HEK293 (cell line): Measurements from ENCODE around the gene CEP85.

Experiments used
- CTCF ChIA-PET: fragments of 350-600 bp; formaldehyde crosslinking; extraction: SDS; loops from one replicate; lab custom pipeline; 2021; ENCODE audit warnings: antibody characterized with exemption; lab: Yijun Ruan, JAX
- POLR2A ChIA-PET: fragments of 300-600 bp; formaldehyde crosslinking; extraction: SDS; loops from one replicate; lab custom pipeline; 2020; ENCODE audit warnings: antibody characterized with exemption, inconsistent platforms; lab: Yijun Ruan, JAX
- H3K27ac ChIP-seq: fragments of 200-500 bp; sonication (Bioruptor generic); 2 replicates; pipeline ENCODE4 v1.5.1; 2014; ENCODE audit warnings: low read depth, low read length, control low read depth, inconsistent platforms; ENCODE audit errors: extremely low read depth
- H3K36me3 ChIP-seq, 2 experiments: fragments of 200-500 bp in 1 of 2; sonication (Bioruptor generic) in 1 of 2; 1 replicate in 1 of 2; 2 replicates in 1 of 2; pipeline ENCODE4 v1.5.1; 2014 to 2017; ENCODE audit warnings: inconsistent platforms in 2 of 2, low read length in 2 of 2; ENCODE audit not compliant: control insufficient read depth in 2 of 2, insufficient read depth in 1 of 2
- H3K4me1 ChIP-seq: fragments of 200-500 bp; sonication (Bioruptor generic); 2 replicates; pipeline ENCODE4 v1.5.1; 2014; ENCODE audit warnings: mild to moderate bottlenecking, low read length, inconsistent platforms; ENCODE audit not compliant: control insufficient read depth, insufficient read depth
- H3K4me3 ChIP-seq: 2 replicates; pipeline ENCODE4 v1.5.1; 2011; ENCODE audit warnings: low read depth, mild to moderate bottlenecking, control low read depth, low read length, moderate library complexity
- H3K9me3 ChIP-seq: fragments of 200-500 bp; sonication (Bioruptor generic); 2 replicates; pipeline ENCODE4 v1.5.1; 2014; ENCODE audit warnings: low read depth, low read length, inconsistent platforms; ENCODE audit not compliant: control insufficient read depth, insufficient read depth
- IKZF3 ChIP-seq: fragments of 450-650 bp; IDR thresholded peaks from 2 replicates; pipeline ENCODE4 v1.5.0; 2018; ENCODE audit warnings: missing biosample characterization, mild to moderate bottlenecking, missing genetic modification characterization, moderate library complexity
- PRDM1 ChIP-seq: fragments of 450-650 bp; formaldehyde crosslinking; IDR thresholded peaks from 2 replicates; pipeline ENCODE4; 2016; ENCODE audit warnings: missing biosample characterization, missing genetic modification characterization
- ZEB2 ChIP-seq: fragments of 450-650 bp; formaldehyde crosslinking; IDR thresholded peaks from 2 replicates; pipeline ENCODE4 v1.5.1; 2016; ENCODE audit warnings: missing biosample characterization, missing genetic modification characterization
- ZNF10 ChIP-seq: fragments of 450-650 bp; formaldehyde crosslinking; IDR thresholded peaks from 2 replicates; pipeline ENCODE4 v1.5.1; 2017; ENCODE audit warnings: missing biosample characterization, missing genetic modification characterization
- ZNF324 ChIP-seq: fragments of 450-650 bp; formaldehyde crosslinking; IDR thresholded peaks from 2 replicates; pipeline ENCODE4 v1.5.1; 2016; ENCODE audit warnings: missing biosample characterization, missing genetic modification characterization
- ZNF529 ChIP-seq: fragments of 450-650 bp; formaldehyde crosslinking; IDR thresholded peaks from 2 replicates; pipeline ENCODE4 v1.5.1; 2017; ENCODE audit warnings: missing genetic modification characterization, missing biosample characterization; ENCODE audit not compliant: insufficient replicate concordance
- ZNF600 ChIP-seq: fragments of 450-650 bp; formaldehyde crosslinking; IDR thresholded peaks from 2 replicates; pipeline ENCODE4 v1.5.1; 2016; ENCODE audit warnings: missing biosample characterization, missing genetic modification characterization
- ZNF624 ChIP-seq: fragments of 450-650 bp; formaldehyde crosslinking; IDR thresholded peaks from 2 replicates; pipeline ENCODE4 v1.5.1; 2017; ENCODE audit warnings: missing biosample characterization, missing genetic modification characterization
- ZNF629 ChIP-seq: fragments of 450-650 bp; formaldehyde crosslinking; IDR thresholded peaks from 2 replicates; pipeline ENCODE4 v1.5.1; 2017; ENCODE audit warnings: missing biosample characterization, missing genetic modification characterization
- ZNF660 ChIP-seq: fragments of 450-650 bp; IDR thresholded peaks from 2 replicates; pipeline ENCODE4 v1.5.1; 2018; ENCODE audit warnings: missing biosample characterization, mild to moderate bottlenecking, missing genetic modification characterization
- ZNF664 ChIP-seq: fragments of 450-650 bp; formaldehyde crosslinking; IDR thresholded peaks from 2 replicates; pipeline ENCODE4 v1.5.1; 2016; ENCODE audit warnings: missing biosample characterization, missing genetic modification characterization
- TF ChIP-seq, protein P1 (sequence below): fragments of 450-650 bp; formaldehyde crosslinking; optimal IDR thresholded peaks from 2 replicates; pipeline ENCODE3; 2016; ENCODE audit warnings: missing biosample characterization, mild to moderate bottlenecking, missing genetic modification characterization
- TF ChIP-seq, protein P2 (sequence below): fragments of 450-650 bp; formaldehyde crosslinking; IDR thresholded peaks from 2 replicates; pipeline ENCODE4 v1.5.1; 2016; ENCODE audit warnings: missing biosample characterization, missing genetic modification characterization
- TF ChIP-seq, protein P3 (sequence below): fragments of 450-650 bp; formaldehyde crosslinking; IDR thresholded peaks from 2 replicates; pipeline ENCODE4 v1.5.1; 2016; ENCODE audit warnings: missing biosample characterization, missing genetic modification characterization
- TF ChIP-seq, protein P4 (sequence below): fragments of 450-650 bp; formaldehyde crosslinking; IDR thresholded peaks from 2 replicates; pipeline ENCODE4 v1.5.1; 2016; ENCODE audit warnings: missing biosample characterization, missing genetic modification characterization

The CEP85 gene

DNA sequence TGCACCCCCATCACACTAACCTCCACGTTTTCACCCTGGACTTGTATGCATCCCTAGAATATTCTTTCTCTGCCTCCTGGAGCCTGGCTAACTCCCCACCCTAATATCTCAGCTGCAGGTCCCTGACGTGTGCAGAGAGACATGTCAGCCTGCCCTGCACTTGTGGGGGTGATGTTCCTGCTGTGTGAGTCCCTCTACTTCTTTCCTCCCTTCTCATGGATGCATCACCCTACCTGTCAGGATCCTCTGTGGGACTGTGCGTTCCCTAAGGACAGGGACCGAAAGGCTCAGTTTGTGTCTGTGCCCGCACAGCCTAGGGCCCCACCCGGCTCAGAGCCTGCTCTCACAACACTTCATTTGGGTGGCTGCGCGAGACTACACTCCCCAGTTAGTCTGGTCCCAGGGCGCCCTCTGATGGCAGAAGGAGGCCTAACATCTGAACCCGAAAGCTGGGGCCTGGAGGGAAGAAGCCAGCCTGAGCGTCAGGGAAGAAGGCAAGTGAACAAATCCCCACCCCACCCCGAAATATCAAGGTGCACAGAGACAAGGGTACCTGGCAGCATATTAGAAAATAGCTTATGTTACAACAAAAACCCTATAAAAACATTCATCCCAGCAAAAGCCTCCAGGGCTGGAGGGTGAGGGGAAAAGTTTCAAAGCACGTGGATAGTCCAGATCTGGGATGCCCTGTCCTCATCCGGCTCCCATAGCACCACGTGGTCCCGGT lies 87.5 kb downstream of the CEP85 start (continued):
- TF ChIP-seq, protein P1, sequence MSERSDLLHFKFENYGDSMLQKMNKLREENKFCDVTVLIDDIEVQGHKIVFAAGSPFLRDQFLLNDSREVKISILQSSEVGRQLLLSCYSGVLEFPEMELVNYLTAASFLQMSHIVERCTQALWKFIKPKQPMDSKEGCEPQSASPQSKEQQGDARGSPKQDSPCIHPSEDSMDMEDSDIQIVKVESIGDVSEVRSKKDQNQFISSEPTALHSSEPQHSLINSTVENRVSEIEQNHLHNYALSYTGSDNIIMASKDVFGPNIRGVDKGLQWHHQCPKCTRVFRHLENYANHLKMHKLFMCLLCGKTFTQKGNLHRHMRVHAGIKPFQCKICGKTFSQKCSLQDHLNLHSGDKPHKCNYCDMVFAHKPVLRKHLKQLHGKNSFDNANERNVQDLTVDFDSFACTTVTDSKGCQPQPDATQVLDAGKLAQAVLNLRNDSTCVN (tag by site-specific recombination) = peak; percentile 23
- TF ChIP-seq ZNF600 (tag by site-specific recombination) = 0 out of 2 replicates have a peak, but pooled peaks have one; percentile 41
- TF ChIP-seq, all 188 proteins: peak for 15

DNA sequence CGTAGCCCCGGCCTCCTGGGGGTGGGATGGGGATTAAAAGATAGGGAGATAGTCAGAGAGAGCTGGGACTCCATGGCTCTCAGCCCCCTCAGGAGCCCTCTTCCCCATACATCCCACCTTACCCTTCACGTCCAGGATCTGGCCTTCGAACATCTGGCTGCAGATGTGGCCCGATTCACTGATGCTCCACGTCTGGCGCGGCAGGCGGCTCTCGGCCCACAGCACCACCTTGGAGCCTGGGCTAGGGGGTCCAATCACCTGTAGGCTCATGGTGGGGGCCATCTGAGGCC lies 88.0 kb downstream of the CEP85 start:
- Histone ChIP-seq H3K9me3 (no peaks in the 10 kb centered on the region), H3K36me3 (peaks cover 0 to 34% of the 10 kb centered on the region in 2 experiments; a peak in 2 of 3 replicates), H3K27ac (no peak overlapping the region), H3K4me3 (no peak overlapping the region), H3K4me1 (no peaks in the 10 kb centered on the region)
- CTCF ChIA-PET = interaction anchor here (0.5 to 11.1 kb wide), 47 partner anchors 8 to 1734 kb away, joined by 3 to 203 read pairs (median 5); partner anchors contain the start of genes CATSPER4, CEP85, CRYBG2 and DHDDS
- POLR2A ChIA-PET = interaction anchor here (0.6 to 3.0 kb wide), 3 partner anchors 15 to 42 kb away, joined by 3 to 10 read pairs (median 6); partner anchors contain the start of gene SH3BGRL3
- TF ChIP-seq IKZF3 (no peak), ZNF10 (tag by site-specific recombination) (no peak)

DNA sequence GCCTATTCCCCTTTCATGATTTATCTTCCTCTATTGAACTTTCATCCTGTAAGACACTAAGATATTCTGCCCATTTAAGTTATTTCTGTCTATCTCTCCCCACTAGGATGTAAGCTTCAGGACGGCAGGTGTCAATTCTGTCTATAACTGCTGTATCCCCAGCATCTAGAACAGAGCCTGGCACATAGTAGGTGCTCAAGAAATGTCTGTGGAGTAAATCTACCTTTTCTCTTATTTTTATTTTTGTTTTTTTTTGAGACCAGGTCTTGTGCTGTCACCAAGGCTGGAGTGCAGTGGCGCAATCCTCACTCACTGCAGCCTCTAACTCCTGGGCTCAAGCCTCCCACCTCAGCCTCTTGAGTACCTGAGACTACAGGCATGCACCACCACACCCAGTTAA lies 89.4 kb downstream of the CEP85 start:
- CTCF ChIA-PET = interaction anchor here (0.6 to 11.1 kb wide), 7 partner anchors 11 to 133 kb away, joined by 3 to 203 read pairs (median 8); partner anchors contain the start of genes CATSPER4 and SH3BGRL3
- H3K4me3 ChIP-seq = no peak overlapping the region
- H3K9me3 ChIP-seq = no peaks in the 10 kb centered on the region
- peaks cover 0 to 34% of the 10 kb centered on the region in 2 experiments; a peak in 2 of 3 replicates for H3K36me3 ChIP-seq
- TF ChIP-seq ZNF664 (peak; percentile 52; the same call in 1 of the 2 replicates), ZNF529 (tag by site-specific recombination) (no peak)
- TF ChIP-seq, all 188 proteins: peak for 1
- Histone ChIP-seq H3K27ac (no peak overlapping the region), H3K4me1 (no peaks in the 10 kb centered on the region)
- POLR2A ChIA-PET = interaction anchor here (3.0 kb wide), 1 partner anchor 38 kb away, joined by 10 read pairs; no protein-coding TSS in a partner anchor

DNA sequence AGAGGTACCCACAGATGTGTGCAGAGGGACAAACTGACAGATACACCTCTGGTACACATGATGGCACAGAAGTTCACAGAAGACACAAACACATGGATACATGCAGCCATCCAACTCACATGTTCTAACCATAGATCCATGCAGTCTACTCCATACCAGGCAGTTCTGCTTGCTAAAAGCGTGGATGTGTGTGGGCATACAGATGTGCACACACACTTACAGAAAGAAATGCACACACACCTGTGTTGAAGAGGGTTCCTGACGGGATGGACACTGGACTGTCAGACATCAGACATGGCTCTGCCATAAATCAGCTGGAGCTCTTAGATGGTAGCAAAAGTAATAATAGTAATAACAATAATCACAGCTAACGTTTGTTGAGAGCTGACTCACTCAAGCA lies 90.5 kb downstream of the CEP85 start:
- no peak for TF ChIP-seq PRDM1 (tag by site-specific recombination)
- TF ChIP-seq, protein P2, sequence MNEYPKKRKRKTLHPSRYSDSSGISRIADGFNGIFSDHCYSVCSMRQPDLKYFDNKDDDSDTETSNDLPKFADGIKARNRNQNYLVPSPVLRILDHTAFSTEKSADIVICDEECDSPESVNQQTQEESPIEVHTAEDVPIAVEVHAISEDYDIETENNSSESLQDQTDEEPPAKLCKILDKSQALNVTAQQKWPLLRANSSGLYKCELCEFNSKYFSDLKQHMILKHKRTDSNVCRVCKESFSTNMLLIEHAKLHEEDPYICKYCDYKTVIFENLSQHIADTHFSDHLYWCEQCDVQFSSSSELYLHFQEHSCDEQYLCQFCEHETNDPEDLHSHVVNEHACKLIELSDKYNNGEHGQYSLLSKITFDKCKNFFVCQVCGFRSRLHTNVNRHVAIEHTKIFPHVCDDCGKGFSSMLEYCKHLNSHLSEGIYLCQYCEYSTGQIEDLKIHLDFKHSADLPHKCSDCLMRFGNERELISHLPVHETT (tag by site-specific recombination) = no peak
- no peak for TF ChIP-seq ZEB2 (tag by site-specific recombination)

DNA sequence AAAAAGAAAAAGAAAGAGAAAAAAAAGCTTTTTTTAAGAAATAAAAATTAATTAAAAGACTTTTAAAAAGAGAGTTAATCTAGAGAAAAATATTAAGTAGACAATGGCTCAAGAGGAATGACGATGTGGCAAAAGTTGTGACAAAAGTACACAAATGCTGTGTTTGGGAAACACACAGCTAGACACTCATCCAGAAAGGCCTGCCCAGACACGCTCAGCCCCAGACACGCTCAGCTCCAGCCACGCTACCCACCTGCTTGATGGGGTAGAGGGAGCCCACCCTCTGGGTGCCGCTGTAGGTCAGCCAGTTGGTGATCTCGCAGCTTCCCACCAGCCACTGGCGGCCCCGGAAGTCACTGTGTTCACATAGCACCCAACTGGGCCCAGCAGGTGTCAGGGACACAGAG lies 94.0 kb downstream of the CEP85 start:
- H3K27ac ChIP-seq = no peak overlapping the region; the same call in 1 of the 2 replicates
- no peak overlapping the region for H3K4me3 ChIP-seq
- POLR2A ChIA-PET = no interaction called here
- peaks cover 0 to 22% of the 10 kb centered on the region in 2 experiments; a peak in 2 of 3 replicates for H3K36me3 ChIP-seq
- no peaks in the 10 kb centered on the region for H3K4me1 ChIP-seq
- H3K9me3 ChIP-seq = no peaks in the 10 kb centered on the region
- CTCF ChIA-PET = interaction anchor here (0.6 to 2.4 kb wide), 7 partner anchors 11 to 292 kb away, joined by 3 to 14 read pairs (median 5); partner anchors contain the start of gene CD52
- TF ChIP-seq ZNF629 (tag by site-specific recombination) (peak; percentile 55; the same call in 1 of the 2 replicates), ZNF624 (no peak), ZNF660 (tag by site-specific recombination) (peak; percentile 23; the same call in 1 of the 2 replicates), ZNF324 (tag by site-specific recombination) (peak; percentile 45; the same call in 1 of the 2 replicates)
- TF ChIP-seq, protein P3, sequence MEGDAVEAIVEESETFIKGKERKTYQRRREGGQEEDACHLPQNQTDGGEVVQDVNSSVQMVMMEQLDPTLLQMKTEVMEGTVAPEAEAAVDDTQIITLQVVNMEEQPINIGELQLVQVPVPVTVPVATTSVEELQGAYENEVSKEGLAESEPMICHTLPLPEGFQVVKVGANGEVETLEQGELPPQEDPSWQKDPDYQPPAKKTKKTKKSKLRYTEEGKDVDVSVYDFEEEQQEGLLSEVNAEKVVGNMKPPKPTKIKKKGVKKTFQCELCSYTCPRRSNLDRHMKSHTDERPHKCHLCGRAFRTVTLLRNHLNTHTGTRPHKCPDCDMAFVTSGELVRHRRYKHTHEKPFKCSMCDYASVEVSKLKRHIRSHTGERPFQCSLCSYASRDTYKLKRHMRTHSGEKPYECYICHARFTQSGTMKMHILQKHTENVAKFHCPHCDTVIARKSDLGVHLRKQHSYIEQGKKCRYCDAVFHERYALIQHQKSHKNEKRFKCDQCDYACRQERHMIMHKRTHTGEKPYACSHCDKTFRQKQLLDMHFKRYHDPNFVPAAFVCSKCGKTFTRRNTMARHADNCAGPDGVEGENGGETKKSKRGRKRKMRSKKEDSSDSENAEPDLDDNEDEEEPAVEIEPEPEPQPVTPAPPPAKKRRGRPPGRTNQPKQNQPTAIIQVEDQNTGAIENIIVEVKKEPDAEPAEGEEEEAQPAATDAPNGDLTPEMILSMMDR (tag by site-specific recombination) = peak; percentile 50
- TF ChIP-seq, protein P4, sequence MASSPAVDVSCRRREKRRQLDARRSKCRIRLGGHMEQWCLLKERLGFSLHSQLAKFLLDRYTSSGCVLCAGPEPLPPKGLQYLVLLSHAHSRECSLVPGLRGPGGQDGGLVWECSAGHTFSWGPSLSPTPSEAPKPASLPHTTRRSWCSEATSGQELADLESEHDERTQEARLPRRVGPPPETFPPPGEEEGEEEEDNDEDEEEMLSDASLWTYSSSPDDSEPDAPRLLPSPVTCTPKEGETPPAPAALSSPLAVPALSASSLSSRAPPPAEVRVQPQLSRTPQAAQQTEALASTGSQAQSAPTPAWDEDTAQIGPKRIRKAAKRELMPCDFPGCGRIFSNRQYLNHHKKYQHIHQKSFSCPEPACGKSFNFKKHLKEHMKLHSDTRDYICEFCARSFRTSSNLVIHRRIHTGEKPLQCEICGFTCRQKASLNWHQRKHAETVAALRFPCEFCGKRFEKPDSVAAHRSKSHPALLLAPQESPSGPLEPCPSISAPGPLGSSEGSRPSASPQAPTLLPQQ (tag by site-specific recombination) = peak; percentile 22; the same call in 1 of the 2 replicates

More for the DNA sequence above, 90.5 kb downstream of the CEP85 start:
- ChIA-PET POLR2A (no interaction called here), CTCF (interaction anchor here (0.6 to 2.1 kb wide), 3 partner anchors 40 to 48 kb away, joined by 3 to 6 read pairs (median 3); no protein-coding TSS in a partner anchor)
- no peaks in the 10 kb centered on the region for H3K4me1 ChIP-seq
- no peak overlapping the region for H3K27ac ChIP-seq
- no peak overlapping the region for H3K4me3 ChIP-seq
- H3K36me3 ChIP-seq = peaks cover 0 to 34% of the 10 kb centered on the region in 2 experiments; a peak in 2 of 3 replicates
- no peaks in the 10 kb centered on the region for H3K9me3 ChIP-seq
